AG10803 (cell line): ENCODE measurements around the gene DIAPH2.

Experiments used
- DNase-seq: peaks from one replicate; pipeline ENCODE4 v3.0.0; 2010; ENCODE audit warnings: low read depth
- H3K4me3 ChIP-seq: 2 replicates; pipeline ENCODE4 v1.5.1; 2011; ENCODE audit warnings: mild to moderate bottlenecking, low read length, control low read depth
- TF ChIP-seq, protein P1 (sequence below): conservative IDR thresholded peaks from 2 replicates; pipeline ENCODE4 v1.5.1; 2011; ENCODE audit warnings: mild to moderate bottlenecking, low read length, control low read depth, inconsistent platforms

Gene DIAPH2

DNA sequence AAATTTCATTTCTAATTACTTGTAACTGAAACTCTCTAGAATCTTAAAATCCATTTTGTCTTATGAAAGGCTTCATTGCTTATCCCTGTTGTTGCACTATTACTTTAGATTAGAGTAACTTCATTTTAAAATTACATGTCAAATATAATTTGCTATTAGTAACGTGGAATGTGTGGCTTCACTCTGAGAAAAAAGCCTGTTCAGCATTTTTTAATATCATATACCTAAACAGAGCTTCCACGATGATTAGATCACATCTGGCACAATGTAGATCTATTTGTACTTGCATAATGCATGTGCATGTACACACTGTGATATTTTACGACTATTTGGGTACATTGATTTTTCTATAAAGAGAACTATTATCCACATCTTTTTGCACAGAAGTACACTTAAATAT, 847.2 kb downstream of the DIAPH2 start:
- no peak overlapping the region for H3K4me3 ChIP-seq
- no peak for DNase-seq
- TF ChIP-seq, protein P1, sequence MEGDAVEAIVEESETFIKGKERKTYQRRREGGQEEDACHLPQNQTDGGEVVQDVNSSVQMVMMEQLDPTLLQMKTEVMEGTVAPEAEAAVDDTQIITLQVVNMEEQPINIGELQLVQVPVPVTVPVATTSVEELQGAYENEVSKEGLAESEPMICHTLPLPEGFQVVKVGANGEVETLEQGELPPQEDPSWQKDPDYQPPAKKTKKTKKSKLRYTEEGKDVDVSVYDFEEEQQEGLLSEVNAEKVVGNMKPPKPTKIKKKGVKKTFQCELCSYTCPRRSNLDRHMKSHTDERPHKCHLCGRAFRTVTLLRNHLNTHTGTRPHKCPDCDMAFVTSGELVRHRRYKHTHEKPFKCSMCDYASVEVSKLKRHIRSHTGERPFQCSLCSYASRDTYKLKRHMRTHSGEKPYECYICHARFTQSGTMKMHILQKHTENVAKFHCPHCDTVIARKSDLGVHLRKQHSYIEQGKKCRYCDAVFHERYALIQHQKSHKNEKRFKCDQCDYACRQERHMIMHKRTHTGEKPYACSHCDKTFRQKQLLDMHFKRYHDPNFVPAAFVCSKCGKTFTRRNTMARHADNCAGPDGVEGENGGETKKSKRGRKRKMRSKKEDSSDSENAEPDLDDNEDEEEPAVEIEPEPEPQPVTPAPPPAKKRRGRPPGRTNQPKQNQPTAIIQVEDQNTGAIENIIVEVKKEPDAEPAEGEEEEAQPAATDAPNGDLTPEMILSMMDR, result no peak

DNA sequence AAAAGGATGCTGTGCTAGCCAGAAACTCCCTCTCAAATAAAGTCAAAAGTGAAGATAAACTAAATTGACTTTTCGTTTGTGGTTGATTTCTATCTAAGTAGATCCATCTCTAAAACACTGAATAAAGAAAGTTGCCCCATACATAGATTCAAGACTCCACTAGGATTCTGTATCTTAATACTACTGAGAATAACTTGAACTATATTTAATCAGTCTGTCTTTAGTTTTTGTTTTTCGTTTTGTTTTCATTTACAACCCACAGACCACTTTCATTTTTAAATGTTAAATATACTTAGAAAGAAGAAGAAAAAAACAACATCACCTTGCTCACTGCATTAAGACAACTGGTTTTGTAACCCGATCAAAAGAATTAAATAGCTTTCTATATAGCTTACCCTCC, 854.1 kb downstream of the DIAPH2 start:
- no peak overlapping the region for H3K4me3 ChIP-seq
- DNase-seq, result no peak
- TF ChIP-seq, protein P1, result no peak

- DNase-seq, result peak; percentile 0
Measured at GRCh38 chrX:97539970-97540519, 855.4 kb downstream of the DIAPH2 start.

GRCh38 chrX:97547877-97548578, 863.4 kb downstream of the DIAPH2 start:
- DNase-seq, result peak; percentile 0
- TF ChIP-seq, protein P1, result no peak

More at GRCh38 chrX:97539970-97540519, 855.4 kb downstream of the DIAPH2 start:
- H3K4me3 ChIP-seq, result no peak overlapping the region
- TF ChIP-seq, protein P1, result no peak

DNA sequence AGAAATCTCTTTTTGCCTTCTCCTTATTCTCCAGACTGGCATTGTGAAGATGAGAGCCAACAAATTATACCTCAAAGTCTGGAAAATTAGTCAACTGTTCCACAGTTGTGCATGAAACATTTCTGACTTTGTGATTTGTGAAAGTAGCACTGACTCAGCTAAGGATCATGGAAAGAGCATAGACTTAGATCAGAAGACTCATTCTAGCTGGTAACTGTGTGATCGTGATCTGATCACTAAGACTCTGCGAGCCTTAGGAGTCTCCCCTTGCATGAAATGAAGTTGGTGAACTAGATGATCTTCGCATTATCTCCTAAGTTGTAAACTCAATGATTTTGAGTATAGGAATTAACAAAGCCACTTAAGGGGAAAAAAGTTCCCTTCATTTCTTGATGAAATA, 867.2 kb downstream of the DIAPH2 start:
- TF ChIP-seq, protein P1, result no peak
- H3K4me3 ChIP-seq, result no peak overlapping the region
- DNase-seq, result no peak

More at GRCh38 chrX:97547877-97548578, 863.4 kb downstream of the DIAPH2 start:
- H3K4me3 ChIP-seq, result no peak overlapping the region

- no peak for DNase-seq
- TF ChIP-seq, protein P1, result no peak
- H3K4me3 ChIP-seq, result no peak overlapping the region
Measured at GRCh38 chrX:97553833-97554232, 869.2 kb downstream of the DIAPH2 start.

DNA sequence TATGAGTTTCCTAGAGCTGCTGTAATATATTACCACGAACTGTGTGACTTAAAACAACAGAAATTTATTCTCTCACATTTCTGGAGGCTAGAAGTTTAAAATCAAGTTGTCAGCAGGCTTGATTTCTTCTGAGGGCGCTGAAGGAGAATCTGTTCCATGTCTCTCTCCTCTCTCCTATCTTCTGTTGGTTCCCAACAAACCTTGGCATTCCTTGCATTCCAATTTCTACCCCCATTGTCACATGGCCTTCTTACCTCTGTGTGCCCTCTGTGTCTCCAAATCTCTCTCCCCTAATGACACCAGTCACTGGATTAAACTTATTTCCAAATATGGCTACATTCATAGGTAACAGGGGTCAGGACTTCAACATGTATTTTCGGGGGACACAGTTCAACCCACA, 871.7 kb downstream of the DIAPH2 start:
- DNase-seq, result no peak
- TF ChIP-seq, protein P1, result no peak
- no peak overlapping the region for H3K4me3 ChIP-seq
